ENCODE results near the gene RRP15.

Gene RRP15, protein sequence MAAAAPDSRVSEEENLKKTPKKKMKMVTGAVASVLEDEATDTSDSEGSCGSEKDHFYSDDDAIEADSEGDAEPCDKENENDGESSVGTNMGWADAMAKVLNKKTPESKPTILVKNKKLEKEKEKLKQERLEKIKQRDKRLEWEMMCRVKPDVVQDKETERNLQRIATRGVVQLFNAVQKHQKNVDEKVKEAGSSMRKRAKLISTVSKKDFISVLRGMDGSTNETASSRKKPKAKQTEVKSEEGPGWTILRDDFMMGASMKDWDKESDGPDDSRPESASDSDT

DNA sequence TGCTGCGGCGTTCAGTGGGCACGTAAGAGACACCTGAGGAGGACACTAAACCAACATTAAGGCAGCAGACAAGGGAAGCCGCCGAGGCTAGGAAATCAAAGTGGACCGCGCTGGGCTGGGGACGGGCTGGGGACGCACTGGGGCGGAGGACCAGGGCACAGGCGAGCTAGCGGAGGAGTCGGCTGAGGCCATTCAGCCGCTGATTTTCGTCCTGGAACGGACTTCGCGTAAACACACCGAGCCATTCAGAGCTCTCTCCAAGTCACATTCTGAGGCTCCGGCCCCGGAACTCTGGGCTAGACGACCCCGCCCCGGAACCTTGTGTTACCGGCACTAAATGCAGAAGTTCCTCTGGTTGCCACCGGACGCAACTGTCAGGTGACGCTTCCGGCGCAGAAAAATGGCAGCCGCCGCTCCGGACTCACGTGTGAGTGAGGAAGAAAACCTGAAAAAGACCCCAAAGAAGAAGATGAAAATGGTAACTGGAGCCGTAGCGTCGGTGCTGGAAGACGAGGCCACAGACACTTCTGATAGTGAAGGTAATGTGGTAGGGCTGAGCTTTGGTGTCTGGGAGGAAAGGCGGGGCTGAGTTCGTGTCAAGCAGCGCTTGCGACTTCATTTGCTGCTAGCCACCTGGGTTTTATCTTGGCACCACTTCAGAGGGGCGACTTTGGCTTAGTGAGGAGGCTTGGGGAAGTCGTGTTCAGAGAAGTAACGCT is at the start of gene RRP15:
RRP15 (plus strand) TSS at position 377 of the 719 bp plus-strand sequence; CDS start at position 401, 24 bp downstream.
- DNase-seq = peak; percentile 91

DNA sequence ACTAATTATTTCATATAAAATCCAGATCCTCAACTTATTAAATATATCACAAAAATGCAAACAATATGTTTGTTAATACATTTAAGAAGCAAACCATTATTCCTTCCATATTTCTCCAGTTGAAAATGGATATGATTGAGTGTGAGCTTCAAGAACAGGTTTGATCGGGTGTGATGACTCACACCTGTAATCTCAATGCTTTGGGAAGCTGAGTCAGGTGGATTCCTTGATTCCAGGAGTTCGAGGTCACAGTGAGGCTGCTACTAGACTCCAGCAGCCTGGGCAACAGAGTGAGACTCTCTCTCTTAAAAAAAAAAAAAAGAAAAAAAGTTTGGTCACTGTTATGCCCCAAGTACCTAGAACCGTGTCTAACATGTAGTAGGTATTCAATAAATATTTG is 42.9 kb upstream of the RRP15 start:
- DNase-seq = no peak

DNA sequence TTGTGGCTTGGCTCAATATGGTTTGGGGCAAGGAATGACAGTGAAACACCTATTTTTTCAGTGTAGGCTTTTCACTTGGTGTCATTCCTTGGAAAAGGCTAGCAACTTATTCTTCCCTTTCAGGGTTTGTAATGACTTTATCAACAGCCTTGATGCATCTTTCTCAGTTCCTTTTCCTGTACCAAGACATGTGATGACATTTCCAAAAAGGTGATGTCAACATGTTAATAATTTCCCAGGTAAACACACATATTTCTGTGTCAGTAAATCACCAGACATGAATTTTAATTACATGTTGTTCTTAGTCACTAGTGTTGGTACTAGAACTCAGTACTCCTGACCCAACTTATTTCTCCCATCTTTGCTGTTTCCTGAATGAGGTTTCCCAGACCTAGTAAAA is 37.8 kb upstream of the RRP15 start:
- no peak for DNase-seq

DNA sequence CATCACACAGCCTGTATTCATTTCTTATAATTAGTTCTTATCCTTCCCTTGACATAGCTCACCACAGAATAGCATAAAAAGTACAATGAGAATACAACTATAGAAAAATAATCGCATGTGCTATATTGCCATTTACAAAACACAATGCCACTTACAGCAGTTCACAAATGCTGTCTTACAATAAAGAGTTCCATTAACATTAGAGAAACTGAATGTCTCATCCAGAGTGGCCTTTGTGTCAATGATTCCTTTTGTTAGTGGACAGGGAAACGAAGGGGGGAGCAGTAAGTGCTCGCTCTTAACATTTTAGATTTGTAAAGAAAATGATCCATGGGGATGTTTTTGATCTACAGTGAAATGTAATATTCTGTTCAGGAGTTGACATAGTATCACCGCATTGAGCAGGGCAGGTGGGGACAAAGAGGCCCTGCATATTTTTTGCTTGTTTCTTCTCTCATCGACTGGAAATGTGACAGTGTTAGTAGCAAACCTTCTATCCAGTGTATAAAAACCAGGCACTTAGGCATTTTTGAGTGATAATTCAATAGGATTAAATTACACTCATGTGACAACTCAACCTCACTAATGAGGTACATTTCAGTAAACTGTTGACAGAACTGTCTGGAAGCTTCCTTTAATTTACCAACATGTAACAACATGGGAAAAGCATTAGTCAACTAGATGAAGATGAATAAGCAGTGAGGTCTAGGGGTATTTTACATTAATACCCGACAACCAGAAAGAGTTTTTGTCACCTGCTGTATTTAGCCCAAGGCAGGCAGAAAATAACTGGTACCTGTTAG is 35.6 kb upstream of the RRP15 start:
- DNase-seq = no peak

DNA sequence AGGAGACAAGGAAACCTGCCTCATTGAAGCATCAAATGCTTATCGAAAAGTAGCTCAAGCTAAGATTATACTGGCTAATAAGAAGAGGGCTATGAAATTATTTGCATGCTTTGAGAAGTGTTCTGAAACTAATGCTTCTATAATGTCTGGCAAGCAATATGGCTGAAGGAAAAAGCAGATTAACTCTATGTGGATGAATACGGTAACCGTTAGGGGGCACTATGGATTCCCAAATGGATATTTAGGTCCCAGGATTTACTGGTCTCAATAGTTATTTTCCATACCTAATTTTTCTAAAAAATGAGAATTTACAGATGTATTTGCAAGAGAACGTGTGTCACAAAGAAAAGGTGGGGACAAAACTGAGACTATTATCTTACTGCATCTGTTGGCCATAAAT is 34.6 kb upstream of the RRP15 start:
- DNase-seq = no peak

DNA sequence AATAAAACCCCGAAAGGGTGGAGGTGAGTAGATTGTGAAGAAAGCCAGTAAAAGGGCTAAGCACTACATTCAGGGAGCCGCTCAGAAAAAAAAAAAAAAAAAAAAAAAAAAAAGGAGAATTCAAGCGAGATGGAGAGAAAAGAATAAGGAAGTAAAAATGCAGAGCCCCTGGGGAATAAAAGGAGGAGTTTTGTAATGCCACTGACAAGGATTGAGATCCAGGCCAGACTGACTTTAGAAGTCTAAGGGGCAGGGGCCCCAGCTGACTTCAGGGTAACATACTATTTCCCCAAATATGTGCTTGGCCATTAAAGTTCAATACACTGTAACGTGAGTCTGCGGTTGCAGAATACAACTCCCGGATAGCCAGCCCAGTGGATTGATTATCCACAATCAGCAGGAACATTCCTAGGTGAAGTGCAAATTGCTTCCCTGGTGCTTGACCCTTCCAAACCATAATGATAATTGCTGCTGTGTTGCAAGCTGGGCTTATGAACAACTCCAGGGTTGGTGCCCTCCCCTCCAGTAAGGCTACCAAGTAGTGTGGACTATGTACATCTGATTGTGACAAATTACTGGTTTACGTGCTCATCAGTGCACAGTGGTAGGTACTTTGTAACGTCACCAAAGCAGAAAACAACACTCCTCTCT is 30.7 kb upstream of the RRP15 start:
- no peak for DNase-seq

DNA sequence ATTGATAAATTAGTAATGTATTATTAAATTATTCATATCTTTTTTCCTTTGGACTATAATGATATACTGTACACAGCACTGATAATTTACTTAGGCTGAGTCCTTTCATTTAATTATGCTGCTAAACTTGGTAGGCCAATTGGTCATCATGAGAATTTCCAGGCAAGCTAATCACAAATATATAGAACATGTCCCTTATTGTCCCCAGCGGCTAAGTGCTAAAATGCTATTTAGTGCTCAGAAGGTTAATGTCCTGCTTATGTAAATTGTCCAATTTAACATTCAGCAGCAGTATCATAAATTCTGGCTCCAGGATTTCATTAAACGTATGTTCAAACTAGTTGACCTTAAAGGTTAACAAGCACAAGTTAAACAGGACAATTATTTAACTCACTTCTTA is 30.0 kb upstream of the RRP15 start:
- DNase-seq = no peak

DNA sequence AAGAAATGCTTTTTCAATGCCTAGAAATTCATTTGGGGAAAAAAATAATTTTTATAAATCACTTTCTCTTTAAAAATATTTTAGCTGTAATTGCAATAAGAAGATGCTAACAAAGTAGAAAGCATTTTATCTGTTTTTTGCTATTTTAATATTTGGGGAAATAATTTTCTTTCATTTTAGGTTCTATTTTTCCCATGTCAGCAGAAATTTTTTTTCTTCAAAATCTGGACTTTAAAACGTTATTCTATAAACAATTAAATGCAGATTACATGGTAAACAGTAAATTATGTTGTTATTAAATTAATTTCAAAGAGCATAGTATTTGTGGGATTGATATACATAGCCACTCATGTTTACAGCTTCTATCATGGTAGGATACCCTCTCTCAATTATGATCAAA is 27.7 kb upstream of the RRP15 start:
- DNase-seq = no peak

DNA sequence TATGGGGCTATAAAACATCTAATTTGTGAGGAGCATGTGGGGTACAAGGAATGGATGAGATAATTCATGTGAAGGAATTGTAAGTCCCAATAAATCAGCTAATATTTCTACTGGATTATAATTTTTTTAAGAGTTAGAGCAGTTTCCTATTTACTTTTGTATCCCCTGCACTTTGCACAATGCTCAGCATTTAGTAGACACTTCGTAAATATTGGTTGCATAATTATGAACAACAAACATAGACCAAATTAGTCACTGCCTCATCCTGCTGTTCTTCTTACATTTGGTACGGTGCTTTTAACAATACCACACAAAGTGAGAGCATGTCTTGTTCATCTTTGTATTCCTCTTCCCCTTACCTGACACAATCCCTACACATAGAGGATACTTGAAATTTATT is 27.1 kb upstream of the RRP15 start:
- DNase-seq = no peak

DNA sequence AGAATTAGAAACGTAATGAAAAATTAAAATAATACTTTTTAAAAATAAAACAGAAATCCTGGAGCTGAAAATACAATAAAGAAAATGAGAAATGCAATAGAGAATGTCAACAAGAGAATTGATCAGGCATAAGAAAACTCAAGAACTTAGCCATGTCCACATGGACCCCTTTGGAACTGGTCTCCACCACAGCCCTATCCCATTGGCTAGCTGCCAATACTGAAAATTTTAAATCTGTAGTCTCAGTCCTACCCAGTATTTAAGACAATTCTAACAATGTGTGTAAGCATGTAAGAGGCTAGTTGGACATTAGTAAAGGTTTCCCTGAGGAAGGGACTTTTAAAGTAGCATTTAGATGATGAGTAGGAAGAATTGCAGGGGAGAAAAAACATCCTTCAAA is 25.8 kb upstream of the RRP15 start:
- no peak for DNase-seq

DNA sequence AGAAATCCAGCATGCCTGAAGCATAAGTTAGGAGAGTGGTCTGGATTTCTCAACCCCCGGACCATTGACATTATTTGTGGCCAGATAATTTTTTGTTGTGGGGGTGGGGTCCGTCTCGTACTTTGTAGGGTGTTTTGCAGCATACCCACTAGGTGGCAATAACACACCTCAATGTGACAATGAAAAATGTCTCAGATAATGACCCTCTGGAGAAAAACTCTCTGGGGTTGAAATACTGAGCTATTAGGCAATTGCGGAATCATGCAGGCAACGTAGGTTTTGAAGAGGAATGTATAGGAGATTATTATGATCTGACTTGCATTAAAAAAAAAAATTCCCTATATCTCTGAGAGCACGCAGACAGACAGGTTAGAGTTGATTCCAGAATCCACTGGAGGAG is 25.3 kb upstream of the RRP15 start:
- DNase-seq = no peak

DNA sequence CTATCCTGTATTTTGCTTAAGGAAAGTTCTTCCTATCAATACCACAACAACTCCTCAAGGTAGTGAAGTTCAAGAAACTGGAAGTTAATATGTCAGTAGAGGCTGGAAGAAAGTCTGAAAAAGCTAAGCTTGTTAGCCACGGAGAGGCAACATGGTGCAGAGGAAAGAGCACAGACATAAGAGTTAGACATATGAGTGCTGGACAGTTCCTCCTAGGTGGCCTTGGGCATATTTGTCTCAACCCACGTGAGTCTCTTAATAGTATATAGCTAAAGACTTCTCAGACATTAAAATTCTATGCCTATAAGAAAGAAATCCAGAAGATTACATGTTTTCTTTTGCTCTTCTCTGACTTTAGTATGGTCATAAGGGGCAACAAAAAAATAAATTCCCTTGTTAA is 22.8 kb upstream of the RRP15 start:
- DNase-seq = no peak

DNA sequence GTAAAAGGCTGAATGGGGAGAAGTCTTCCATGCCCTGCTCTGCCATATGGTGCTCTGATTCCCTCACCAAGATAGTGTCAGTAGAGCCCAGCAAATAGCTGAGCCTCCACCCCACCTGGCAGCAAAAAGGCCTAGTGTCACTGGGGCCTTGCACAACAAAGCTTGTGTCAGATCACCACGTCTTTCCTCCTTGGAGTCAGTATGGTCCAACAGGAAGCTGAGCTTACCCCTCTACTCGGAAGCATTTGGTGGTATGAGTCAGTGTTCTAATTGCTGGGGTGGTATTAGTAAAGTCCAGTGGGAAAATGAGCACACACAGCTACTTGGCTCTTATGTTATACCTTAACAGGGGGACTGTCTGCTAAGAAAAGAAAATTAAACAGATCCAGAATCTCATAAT is 18.7 kb upstream of the RRP15 start:
- DNase-seq = no peak

DNA sequence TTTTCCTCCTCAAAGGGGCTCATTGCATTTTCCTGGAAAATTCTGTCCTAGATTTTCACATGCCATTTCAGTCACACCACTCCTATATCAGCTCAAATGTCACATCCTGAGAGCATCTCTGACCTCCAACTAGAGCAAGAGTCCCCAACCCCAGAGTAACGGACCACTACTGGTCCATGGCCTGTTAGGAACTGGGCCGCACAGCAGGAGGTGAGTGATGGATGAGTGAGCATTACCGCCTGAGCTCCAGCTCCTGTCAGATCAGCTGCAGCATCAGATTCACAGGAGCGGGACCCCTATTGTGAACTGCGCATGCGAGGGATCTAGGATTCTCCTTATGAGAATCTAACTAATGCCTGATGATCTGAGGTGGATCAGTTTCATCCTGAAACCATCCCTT is 12.7 kb upstream of the RRP15 start:
- DNase-seq = no peak

DNA sequence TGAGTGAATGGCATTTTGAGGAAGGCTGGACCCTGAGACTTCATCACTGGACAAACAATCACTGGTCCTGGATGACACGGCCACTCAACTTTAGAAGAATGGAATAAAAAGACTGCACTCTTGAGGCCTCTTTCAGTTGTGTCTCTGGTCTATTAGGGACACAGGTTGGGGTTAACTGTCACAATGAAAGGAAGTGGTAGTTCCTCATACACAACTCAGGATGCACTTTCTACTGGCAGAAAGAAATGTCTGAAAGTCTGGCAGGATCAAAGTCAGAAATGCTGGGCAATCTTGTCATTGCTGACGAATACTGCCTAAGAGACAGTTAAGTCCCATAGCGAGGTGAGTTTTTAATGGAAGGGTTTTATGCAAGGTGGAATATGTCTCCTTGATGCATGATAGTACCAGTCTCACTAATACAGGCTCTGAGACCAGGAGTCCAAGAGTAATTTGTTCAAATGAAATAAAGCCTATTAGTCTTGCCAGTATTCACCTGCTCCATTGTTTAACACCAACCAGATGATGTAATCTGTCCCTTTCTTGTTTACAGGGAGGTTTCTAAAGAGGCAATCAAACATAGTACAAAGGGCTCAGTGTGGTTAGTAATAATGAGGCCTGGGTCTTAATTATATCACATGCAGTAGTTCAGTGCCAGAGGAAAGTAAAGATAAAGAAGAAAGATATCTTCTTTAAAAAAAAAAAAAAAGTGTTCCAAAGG is 11.2 kb upstream of the RRP15 start:
- no peak for DNase-seq

DNA sequence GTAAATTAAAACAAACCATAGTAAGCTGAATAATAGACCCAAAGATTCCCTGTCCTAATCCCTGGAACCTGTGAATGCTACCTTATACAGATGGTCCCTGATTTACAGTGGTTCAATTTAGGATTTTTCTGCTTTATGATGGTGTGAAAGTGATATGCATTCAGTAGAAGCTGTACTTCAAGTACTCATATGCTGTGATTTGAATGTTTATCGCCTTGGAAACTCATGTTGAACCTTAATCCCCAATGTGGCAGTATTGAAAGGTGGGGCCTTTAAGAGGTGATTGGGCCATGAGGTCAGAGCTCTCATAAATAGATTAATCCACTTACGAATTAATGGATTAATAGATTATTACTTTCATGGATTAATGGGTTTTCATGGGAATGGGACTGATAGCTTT is 10.6 kb upstream of the RRP15 start:
- no peak for DNase-seq

DNA sequence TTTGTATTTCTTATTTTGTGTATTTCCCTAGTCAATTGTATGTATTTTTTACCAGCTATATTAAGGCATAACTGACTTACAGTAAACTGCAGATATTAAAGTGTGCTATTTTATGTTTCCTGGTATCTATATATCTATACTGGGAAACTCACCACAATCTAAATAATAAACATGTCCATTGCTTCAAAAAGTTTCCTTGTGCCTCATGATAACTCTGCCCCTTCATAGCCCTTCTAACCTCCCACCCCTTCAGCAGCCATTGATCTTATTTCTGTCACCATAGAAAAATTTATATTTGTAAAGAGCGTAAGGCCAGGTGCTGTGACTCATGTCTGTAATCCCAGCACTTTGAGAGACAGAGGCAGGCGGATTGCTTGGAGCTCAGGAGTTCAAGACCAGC is 9.3 kb upstream of the RRP15 start:
- DNase-seq = no peak

DNA sequence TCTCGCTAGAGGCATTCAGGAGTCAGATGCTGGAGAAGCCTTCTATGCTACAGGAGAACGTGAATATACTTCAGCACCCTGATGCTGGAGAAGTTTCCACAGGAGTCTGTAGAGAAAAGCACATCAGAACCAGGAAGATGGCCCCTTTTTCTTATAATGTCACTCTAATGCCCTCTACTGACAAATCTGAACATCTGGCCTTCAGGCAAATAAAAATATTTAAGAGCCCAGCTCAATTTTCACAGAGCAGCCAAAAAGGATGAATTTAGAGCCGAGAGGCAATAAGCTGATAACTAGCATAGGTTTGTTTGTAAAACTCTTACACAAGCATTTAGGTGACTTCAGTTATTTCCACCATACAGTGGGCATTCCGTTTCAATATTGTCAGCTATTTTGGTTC is 3.8 kb upstream of the RRP15 start:
- no peak for DNase-seq

DNA sequence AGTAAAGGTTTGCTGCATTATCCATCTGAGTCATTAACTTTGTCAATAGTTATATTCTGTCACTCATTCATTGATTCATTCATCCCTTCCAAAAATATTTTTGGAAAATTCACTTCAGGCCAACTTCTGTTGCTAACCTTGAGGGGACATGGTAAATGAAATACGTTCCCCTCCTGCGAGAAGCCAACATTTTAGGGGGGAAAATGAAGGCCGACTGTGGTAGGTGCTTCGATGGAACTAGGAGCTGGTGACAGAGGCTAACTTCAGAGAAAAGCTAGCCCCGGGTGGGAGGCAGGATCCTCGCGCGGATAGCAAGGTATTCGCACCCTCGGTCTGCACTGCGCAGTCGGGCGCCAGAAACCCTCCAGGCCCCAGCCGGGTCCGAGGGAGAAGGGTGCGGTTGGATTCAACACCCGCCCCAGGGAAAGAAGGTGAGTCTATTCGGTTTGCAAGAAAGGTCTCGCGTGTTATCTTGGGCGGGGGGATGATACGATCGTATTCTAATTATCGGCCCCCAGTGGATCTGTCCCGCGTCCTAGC is 646 bp upstream of the RRP15 start:
- DNase-seq = no peak

DNA sequence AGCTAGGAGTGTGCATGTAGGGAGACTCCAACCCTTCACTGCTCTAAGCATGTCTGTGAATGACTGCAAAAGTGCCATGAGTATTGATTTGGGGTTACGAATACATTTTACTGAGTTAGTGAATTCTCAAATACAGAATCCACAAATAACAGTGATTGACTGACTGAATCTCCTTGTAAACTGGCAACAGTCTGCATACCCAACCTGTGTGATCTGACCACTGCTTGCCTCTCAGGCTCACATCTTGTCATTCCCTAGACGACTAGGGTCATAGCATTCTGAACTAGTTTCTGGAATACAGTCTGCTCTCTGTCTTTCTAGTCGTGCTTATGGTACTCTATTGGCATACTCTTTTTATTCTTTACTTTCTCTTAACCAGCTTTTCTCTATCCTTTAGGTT is 7.4 kb downstream of the RRP15 start:
- DNase-seq = no peak

DNA sequence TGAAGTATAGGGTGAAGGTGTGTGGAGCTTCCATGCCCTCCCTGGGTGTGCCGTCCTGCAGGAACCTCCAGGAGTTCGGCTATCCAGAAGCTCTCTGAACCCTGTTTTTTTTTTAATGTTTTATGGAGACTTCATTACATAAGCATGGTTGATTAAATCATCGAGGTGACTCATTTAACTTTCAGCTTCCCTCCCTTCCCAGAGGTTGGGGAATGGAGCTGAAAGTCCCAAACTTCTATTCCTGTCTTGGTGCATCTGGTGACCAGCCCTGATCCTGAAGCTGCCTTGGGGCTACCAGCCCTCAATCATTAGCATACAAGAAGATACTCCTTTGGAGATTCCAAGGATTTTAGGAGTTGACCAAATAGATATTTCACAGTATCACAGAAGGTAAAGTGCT is 9.5 kb downstream of the RRP15 start:
- DNase-seq = no peak

DNA sequence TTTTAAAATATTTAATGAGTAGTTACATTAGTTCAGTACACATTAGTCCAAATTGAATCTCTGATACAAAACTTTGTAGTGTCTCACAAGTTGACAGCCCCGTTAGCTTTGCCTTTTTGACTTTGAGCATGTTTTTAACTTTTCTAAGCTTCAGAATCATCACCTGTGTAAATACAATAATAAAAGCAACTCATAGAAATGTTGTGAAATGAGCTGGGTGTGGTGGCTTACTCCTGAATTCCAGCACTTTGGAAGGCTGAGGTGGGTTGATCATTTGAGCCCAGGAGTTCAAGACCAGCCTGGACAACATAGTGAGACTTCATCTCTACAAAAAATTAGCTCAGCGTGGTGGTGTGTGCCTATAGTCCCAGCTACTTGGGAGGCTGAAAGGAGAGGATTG is 11.1 kb downstream of the RRP15 start:
- DNase-seq = no peak

DNA sequence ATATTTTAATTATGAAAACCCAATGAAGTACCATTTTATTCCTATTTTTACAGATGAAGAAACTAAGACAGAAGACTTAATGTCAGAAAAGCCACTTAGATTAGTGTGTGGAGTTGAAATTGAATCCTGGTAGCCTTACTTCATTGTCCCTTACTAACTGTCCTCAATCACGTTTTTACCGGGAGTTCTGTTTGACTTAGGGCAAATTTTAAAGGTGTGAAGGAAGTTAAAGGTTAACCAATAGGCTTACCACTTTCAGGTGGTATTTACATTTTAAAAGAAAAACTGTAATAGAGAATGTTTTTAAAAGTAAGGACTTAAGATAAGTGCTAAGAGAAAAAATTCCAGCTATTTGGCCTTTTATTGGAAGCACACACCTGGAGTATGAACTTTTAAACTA is 12.4 kb downstream of the RRP15 start:
- no peak for DNase-seq
